T-helper 2 cell (primary cell): ENCODE measurements around the gene NEDD8.

ENCODE experiments used
- DNase-seq, 5 experiments: peaks; one replicate each; pipeline versions ENCODE4 v3.0.0 to v3.0.0-alpha.2; 2012 to 2022
- total RNA-seq, 2 donors: gene quantifications; one replicate each; lab custom pipeline; 2026; lab: John Stamatoyannopoulos, UW

The NEDD8 gene
- 12.2 to 17.6 reads per million in 2 donors for total RNA-seq

DNA sequence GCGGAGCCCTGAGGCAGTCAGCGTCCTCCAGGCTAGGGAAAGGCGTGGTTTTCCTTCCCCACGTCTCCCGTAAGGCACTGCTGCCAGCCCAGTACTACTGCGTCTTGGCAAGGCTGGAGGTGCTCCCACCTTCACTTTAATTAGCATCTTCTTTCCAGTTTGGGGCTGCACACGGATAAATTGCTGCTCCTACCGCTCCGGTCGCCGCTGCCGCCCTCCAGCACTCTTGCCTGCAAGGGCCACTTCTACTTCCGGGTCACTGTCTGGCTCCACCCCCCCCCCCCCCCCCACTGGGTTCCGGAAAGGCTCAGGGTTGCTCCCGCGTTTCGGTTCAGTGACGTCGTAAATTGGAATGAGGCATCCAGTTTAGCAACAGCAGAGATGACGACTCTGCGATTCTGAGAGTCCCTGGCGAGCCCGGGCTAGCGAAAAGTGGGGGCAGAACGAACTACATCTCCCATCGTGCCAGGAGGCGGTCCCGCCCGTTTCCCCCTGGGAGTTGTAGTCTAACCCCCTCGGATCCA lies at the start of gene NEDD8:
TSS of gene NEDD8 (minus strand) at position 247 of the 524 bp plus-strand sequence. CDS start at position 147, 100 bp downstream.
- peak; percentile 61 to 97 (median 87) for DNase-seq

DNA sequence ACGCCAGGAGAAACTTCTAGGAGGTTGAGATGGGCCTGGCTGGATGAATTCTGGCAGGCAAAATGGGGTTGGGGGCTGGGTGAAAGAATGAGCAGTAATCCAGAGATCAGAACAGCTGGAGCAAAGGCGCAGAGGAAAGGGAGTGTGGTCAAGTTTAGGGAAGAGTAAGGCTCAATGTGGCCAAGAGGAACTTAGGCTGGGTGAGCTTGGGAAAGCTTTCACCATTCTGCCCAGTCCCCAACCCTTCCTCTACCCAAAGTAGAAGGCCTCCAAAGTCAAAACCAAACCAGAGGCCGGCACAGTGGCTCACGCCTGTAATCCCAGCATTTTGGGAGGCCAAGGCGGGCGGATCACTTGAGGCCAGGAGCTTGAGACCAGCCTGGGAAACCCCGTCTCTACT lies 49.5 kb upstream of the NEDD8 start:
- no peak for DNase-seq

DNA sequence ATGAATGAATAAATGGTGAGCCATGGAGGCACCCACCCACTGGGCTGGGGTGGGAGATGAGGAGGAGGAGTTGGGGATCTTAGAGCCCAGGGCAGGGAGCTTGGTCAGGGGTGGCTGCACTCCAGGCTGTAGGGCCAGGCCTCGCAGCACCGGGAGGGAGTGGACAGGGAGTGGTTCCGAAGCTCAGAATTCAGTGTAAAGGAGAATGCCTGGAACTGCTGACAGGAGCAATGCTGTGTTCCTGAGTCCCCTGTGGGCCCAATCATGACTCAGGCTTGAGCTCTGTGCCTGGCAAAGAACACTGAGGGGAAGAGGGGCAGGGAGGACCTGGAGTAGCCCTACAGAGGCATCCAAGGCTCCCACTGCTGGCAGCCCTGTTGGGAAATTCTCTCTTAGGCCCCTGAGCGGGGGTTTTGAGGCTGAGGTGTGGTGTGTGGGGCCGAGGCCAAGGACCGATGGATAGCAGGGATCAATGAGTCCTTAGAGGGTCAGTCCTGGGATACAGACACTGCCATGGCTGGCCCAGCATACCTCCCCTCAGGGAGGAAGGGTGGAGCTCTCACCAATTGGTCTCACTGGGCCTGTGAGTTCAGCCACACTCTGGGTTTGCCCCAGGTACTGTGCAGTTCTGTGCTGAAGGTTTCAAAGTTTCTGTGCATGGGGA lies 48.8 kb upstream of the NEDD8 start:
- DNase-seq, result no peak

DNA sequence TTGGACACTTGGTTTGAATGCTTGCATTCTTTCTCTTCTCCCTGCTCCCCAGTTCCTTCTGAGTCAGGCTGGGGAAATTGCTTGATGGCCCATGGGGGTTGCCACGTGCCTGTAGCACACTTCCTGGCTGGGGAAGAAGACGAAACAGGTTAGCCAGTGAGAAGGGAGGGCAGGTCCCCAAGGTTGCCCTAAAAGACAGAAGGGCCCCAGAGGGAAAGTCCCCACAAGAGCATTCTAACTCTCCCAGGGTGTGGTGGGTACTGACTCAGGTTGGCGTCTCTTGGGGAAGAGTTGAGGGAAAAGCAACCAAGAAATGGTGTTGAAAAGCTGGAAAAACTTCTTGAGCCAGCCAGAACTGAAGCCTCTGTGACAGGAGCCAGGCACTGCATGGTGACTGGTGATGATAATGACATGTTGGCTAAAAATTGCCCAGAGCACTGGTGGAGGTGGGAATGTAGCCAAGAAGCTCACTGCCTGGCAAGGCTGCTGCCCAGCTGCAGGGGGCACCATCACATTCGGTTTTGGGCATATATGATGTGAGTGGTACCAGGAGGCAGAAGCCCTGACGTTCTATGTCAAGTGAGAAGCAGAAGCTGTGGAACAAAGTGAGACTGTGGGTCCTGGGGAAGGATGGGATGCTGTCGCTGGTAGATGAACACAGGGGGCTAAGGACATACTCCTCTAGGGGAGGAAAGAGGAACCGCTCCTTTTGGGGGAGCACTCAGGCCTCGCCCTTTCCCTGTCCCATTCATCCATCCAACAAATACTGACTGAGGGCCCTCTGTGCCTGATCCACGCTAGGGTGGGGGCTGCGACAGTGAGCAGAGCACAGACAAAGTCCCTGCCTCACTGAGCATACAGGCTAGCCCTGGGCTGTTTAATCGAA lies 47.4 kb upstream of the NEDD8 start:
- DNase-seq, result peak in 4 of 5 experiments; percentile 25 to 65 (median 38)

DNA sequence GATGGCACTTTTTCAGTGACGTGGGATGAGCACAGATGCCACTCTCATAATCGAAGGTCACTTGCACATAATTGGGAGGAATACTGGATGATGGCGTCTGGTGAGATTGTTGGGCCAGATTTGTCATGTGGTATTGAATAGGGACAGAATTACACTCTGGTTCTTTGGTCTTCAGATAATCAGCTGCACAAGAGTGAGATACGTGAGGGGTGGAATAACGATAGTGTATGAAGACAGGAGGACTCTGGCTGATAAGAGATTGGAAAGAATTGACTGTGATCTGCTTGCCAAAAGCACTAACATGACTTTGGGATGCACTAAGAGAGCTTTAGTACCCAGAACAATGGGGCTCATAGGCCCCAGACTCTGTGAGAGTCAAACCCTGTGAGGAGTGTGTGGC lies 46.3 kb upstream of the NEDD8 start:
- no peak for DNase-seq

DNA sequence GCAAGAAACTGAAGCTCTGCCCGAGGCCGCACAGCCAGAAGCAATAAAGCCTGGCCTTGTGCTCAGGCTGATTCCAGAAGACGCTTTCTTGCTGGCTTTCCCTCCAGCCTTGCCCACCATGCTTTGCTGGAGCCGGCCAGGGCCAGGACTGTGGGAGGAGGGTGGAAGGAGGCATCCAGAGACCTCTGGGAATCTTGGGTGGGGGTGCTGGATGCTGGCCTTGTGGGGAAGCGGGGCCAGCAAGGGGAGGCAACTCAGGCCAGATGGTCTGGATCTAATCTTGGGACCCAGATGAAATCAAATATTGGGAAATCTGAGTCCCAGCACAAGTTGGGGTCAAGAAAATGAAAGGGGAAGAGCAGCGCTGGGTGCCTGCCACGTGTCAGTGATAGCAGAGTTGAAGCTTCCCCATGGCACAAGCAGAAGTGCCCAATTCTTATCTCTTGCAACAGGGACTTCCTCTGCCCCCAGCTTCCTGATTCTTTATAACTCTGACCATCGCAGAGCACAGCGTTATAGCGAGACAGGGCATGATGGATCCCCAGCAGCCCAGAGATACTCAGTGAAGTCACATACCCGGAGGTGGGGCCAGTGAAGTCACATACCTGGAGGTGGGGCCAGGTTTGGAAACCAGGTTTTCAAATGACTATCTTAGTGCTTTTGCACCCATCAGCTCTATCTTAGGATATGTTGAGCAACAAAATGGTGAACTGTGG lies 45.6 kb upstream of the NEDD8 start:
- DNase-seq, result no peak

DNA sequence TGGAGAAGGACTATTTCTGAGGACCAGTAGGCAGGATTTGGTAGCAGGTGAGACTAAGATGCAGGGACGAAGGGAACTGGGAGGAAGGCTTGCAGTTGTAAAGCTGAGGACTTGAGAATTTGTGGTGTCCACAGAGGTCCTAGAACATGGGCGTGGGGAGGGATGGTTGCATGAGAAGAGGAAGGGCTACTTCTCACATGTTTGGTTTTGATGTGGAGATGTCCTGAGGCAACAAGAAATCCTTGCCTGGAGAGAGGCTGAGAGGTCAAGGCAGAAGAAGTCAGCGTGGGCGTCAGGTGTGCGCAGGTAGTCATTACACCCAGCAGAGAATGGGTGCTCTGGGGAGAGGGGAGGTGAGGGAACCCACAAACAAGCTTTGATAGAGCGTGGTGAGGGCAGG lies 44.9 kb upstream of the NEDD8 start:
- no peak for DNase-seq

DNA sequence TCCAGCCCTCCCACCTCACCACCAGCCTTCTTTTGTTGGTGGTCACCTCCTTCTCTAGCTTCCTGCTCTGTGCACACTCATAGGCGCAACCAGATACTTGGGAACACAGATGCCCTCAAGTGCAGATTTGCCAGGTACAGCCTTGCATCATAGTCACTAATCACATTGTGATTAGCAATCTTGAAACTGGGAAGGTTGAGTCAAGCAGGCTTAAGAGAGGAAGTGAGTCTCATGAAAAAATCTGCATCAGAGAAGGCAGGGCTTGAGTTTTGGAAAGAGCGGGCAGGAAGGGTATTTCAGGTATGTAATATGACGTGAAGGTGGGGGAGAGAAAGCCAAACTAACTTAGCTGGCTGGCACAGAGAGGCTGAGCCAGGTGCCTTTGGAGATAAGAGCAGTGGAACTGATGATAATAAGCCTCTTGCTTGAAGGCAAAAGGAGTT lies 42.0 kb upstream of the NEDD8 start:
- peak in 4 of 5 experiments; percentile 16 to 75 (median 18) for DNase-seq

DNA sequence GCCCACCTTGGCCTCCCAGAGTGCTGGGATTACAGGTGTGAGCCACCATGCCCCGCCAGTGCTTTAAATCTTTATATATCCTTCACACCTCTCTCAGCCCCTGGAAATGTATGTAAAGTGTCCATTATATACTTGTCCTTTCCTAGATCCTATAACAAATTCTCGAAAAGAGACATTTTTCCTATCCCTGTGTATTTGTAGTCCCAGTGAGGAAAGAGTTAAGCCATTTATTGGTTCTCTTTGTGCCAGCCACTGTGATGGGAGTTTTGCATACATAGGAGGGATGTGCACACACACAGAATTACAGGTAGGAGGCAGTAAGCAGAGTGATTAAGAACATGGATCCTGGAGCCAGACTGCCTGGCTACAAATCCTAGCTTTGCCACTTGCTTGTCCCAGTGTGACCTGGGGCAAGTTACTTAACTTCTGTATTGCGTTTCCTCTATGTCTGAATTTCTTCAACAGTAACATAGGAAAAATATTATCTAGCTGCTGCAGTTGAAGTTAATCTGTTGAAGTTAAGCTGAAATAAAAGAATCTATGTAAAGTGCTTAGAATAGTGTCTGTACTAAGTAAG lies 41.3 kb upstream of the NEDD8 start:
- peak in 1 of 5 experiments; percentile 39 for DNase-seq

DNA sequence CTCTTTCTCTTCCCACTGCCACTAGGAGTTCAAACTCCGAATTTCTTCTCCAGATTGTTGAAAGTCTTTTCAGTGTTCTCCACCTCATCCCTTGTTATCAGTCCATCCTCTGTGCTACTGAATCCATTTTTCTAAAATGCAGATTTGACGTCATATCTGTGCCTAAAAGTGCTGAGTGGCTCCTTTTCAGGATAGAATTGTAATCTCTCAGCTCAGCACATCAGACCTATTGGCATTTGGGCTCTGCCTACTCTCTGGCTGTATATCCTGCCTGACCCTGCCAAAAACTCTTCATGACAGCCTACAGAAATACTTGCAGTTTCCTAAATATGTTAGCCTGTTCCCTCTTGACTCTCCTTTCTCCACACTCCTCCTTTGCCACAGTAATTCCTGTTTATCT lies 40.3 kb upstream of the NEDD8 start:
- no peak for DNase-seq

DNA sequence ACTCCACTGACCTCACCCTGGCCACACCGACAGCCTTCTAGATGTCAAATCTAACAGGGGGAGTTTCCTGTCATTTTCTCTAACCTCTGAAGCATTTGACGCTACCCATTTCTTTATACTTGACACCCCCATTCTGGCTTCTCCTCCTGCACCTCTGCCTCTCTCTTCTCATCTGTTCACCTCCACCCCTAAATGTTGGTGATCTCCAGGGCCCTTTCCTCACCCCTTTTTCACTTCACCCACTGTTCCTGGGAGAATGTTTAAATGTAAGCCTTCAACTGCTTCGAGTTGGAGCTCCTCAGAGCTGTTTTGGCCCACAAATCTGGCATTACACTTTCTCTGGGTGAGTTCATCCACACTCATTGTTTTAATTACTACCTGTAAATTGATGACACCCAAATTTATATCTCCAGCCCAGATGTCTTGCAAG lies 39.7 kb upstream of the NEDD8 start:
- no peak for DNase-seq

DNA sequence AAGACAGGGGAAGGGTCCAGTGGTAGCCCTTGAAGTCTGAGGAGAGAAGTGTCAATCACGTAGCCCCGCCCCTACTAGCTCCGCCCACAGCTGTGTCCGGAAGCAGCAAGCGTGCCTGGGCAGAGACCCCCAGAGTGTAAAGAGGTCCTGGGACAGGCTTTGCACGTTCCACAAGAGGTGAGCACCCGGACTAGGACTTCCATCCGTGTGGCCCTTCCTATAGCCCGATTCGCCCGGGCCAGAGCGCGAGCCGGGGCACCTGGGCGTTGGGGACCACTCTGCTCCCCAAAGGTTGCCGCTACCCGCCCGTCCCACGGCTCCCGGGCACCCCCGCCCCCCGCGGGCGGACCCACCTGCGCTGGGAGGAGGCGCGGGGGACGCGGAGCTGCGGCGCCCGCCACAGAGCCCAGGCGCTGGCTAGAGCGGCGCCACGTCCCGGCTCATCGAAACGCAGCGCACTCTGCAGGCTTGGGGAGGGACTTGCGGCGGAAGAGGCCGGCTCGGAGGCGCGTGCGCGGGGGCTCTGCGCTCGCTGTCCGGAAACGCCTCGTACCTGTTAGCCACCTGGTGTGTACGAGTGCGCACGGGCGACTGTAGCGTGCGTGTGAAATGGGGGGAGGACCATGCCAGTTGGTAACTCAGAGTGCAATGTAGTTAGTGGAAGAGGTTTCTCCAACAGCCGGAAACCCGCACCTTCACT lies 39.1 kb upstream of the NEDD8 start, which contains the start of gene RABGGTA:
TSS of gene RABGGTA (minus strand) at position 464 of the 700 bp plus-strand sequence. CDS start 482 bp downstream, outside the sequence.
- peak; percentile 80 to 98 (median 89) for DNase-seq

DNA sequence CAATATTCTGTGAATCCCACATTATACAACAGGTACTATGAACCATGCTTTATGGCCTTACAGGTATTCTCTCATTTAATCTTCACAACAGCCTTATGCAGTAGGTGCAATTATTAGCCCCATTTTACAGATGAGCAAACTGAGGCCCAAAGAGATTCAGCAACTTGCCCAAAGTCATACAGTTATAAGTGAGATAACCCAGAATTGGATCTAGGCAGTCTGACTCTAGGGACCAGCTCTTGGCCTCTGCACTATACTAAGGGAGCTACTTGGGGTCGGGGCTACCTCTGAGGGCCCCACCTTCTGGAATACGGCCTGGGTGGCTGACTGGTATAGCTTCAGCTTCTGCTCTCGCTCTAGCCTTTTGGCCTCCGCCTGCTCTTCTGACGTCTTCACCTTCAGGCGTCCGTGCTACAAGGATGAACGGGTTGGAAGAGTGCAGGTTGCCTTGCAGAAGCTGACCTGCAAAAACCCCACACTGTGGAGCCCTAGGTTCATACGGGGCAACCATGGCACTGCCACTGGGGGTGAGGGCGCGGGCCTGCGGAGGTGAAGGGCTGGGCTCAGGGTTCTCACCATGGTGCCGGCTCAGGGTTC lies 38.5 kb upstream of the NEDD8 start:
- no peak for DNase-seq

DNA sequence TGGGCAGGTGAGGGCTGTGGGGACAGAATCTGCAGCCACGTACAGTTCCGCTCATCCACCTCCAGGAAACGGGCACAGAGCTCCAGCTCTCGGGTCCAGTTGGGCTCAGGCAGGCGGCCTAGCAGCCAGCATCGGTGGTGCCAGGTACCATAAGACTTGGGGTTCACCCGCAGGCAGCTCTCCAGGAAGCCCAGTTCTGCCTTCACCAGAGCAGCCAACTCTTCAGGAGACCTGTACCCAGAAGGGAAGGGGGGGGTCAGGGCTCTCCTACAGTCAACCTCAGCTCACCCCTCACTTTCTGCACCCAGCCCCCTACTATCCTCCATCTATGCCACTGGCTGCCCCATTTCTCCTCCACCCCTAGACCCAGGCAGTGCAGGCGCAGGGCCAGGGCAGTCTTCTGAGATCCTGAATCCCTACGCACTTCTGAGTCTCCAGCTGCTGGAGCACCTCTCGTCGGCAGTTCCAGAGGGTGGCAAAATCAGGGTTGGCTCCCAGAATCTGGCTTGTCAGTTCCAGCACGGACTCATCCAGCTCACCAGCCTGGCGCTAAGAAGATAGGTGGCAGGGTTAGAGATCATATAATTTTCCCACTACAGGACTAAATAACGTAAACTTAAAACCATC lies 37.9 kb upstream of the NEDD8 start:
- DNase-seq, result no peak

DNA sequence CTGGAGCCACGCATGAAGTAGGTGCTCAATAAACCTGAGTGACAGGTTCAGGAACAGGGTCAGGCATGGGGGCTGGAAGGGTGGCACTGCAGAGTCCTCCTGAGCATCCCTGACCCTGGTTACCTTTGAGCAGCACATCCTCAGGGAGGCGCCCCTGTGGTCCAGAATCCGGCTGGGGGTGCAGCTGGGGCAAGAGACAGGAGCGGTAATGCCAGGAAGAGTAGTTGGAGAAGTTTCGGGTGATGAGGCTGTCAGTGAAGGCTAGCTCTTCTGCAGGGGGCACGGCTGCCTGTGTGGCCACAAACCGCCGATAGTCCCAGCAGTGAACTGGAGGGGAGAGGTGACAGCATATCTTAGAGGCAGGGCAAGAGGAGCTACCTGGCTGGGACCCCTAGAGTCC lies 37.2 kb upstream of the NEDD8 start:
- no peak for DNase-seq

DNA sequence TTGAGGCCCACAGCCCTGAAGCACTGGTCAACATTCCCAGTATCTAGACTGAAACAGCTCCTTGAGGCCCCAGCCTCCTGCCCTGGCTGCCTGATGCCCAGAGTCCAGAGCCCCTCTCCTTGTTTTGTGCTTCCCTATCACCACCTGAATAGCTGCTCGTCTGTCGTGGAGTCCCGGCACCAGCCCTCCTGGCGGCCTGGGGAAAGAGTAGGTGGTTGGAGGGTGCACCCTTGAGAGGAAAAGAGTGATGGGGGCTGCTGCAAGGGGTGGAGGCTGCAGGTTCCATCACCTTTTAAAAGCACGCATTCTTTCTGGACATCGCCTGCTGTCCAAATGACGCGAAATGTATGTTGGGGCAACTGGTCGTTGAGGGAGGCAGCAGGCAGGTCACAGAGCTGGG lies 36.1 kb upstream of the NEDD8 start:
- no peak for DNase-seq

DNA sequence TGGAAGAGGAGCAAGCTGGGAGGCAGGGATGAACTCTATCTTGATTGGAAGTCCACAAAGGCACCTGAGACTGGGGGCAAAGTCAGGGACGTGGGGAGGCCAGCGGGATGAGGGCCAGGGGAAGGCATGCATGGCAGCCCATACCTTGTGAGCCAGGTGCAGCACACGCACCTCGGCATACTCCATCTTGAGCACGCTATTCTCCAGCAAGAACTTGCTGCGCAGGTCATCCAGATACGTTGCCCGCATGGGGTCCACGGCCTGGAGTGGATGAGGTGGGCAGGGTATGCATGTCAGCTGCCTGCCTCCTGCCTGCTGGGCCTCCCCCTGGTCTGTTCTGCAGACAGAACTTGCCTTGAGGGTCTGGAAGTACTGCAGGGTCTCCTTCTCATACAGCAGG lies 35.3 kb upstream of the NEDD8 start:
- no peak for DNase-seq

DNA sequence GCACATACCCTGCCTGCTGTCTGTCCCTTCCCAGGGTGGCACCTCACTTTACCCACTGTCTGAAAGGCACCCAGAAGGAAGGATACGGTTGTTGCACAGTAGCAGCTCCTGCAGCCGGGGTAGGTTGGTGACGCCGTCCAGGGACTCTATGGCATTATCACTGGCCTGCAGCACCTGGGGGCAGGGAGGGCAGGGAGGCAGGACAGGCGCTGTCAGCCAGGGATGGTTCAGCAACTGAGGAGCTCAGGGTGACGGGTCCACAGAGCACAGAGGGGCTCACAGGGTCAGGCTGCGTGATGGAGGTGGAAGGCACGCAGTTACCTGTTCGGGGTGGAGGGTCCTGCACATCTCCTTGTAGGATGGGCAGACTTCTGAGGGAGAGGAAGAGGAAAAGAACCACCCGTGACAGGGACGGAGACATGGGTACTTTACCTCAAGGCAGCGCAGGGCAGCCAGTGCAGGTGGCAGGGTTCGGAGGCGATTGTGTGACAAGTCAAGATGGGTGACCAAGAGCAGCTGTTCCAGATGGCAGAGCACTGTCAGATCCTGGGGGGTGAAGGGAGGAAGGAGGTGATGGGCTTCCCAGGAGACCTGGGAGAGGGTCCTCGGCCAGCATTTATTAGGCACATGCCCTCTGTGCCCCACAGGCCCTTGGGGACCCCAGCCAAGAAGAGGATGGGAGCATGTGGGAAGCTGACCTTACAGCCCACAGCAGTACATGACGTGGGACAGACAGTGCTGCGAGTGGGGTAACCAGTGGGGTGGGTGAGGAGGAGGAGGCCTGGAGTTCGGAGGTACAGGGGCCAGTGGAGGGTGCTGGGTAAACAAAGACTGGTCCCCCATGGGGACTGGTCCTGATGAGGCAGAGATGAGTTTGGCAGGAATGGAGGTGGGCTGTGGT lies 34.4 kb upstream of the NEDD8 start:
- no peak for DNase-seq

DNA sequence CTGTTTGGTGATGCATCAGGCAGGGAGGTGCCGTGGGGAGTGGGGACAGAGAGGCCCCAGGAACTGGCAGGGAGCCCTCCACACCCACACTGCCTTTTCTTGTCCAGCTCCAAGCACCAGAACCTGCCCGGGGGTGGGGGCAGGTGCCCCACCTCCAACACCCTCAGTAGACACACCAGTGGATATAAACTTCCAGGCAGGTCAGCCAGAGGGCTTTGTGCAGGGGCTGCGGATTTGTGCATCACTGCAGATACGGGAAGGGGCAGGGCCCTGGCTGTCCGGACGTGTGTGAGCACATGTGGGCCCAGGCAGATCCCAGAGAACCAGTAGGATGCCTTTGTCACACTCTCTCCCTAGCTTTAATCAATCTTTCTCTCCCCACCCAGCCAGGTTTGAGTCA lies 32.1 kb upstream of the NEDD8 start:
- DNase-seq, result no peak

DNA sequence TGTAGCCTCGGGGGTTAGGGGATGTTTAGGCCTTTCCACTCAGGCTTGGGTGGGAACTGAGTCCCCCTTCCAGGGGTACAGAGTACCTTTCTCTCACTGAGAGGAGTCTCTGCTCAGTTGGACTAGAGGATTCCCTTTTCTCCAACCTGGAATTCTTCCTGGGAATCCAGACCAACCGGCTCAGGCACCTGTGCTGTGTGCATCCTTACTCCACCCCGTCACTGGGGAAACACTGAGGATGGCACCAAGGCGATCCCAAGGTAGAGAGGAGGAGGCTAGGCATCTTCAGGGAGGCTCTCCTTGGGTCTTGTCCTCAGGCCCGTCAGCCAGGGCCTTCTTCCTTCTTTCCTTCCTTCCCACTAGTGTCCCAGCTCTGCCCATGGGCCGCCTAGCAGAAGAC lies 31.7 kb upstream of the NEDD8 start:
- no peak for DNase-seq
